Measurements from ENCODE around the gene APC. TPM values are rescaled to one million over a fixed set of nuclear protein-coding genes. Genes with fewer than 3 reads are reported as not detected.

The APC gene
- total and polyA plus RNA-seq, 8 donors = 2.0 to 175 (median 30.5) TPM

GRCh38 chr5:112878101-112878500 lies 140.4 kb downstream of the APC start:
- Histone ChIP-seq H3K27me3 (no peaks in the 10 kb centered on the region), H3K4me3 (no peak overlapping the region), H3K9me3 (no peaks in the 10 kb centered on the region), H3K36me3 (peaks cover 15 to 89% (median 76%) of the 10 kb centered on the region in 4 donors), H3K27ac (peak overlapping the region in 1 of 5 donors; percentile 10), H3K4me1 (peaks cover 0 to 23% (median 8%) of the 10 kb centered on the region in 4 donors)
- no peak for DNase-seq
- 63 to 87% (median 71%) methylated on average over 4 of the region's 4 CpGs for WGBS, 5 donors
- TF ChIP-seq POLR2AphosphoS5 (IDR thresholded peaks at IDR 0.05) (no peak), EP300 (IDR thresholded peaks at IDR 0.05) (no peak), POLR2A (IDR thresholded peaks at IDR 0.05) (no peak)
- TF ChIP-seq, protein P1, sequence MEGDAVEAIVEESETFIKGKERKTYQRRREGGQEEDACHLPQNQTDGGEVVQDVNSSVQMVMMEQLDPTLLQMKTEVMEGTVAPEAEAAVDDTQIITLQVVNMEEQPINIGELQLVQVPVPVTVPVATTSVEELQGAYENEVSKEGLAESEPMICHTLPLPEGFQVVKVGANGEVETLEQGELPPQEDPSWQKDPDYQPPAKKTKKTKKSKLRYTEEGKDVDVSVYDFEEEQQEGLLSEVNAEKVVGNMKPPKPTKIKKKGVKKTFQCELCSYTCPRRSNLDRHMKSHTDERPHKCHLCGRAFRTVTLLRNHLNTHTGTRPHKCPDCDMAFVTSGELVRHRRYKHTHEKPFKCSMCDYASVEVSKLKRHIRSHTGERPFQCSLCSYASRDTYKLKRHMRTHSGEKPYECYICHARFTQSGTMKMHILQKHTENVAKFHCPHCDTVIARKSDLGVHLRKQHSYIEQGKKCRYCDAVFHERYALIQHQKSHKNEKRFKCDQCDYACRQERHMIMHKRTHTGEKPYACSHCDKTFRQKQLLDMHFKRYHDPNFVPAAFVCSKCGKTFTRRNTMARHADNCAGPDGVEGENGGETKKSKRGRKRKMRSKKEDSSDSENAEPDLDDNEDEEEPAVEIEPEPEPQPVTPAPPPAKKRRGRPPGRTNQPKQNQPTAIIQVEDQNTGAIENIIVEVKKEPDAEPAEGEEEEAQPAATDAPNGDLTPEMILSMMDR (IDR thresholded peaks at IDR 0.05) = no peak
- intact Hi-C loops (cut with DNase I; ENCODE audit: low total_unique reads) = no loop called here

GRCh38 chr5:112878760-112879159 lies 141.1 kb downstream of the APC start:
- Histone ChIP-seq H3K4me1 (peaks cover 0 to 26% (median 11%) of the 10 kb centered on the region in 4 donors), H3K27ac (peak overlapping the region in 2 of 5 donors; percentile 3 to 10), H3K9me3 (no peaks in the 10 kb centered on the region), H3K27me3 (no peaks in the 10 kb centered on the region), H3K4me3 (no peak overlapping the region), H3K36me3 (peaks cover 15 to 91% (median 82%) of the 10 kb centered on the region in 4 donors)
- DNase-seq = peak in 1 of 2 donors; percentile 22
- intact Hi-C loops (cut with DNase I; ENCODE audit: low total_unique reads) = no loop called here
- TF ChIP-seq POLR2AphosphoS5 (IDR thresholded peaks at IDR 0.05) (peak in 1 of 3 donors; percentile 26), POLR2A (IDR thresholded peaks at IDR 0.05) (no peak)
- WGBS, 5 donors = 45 to 59% (median 51%) methylated on average over 4 of the region's 4 CpGs

DNA sequence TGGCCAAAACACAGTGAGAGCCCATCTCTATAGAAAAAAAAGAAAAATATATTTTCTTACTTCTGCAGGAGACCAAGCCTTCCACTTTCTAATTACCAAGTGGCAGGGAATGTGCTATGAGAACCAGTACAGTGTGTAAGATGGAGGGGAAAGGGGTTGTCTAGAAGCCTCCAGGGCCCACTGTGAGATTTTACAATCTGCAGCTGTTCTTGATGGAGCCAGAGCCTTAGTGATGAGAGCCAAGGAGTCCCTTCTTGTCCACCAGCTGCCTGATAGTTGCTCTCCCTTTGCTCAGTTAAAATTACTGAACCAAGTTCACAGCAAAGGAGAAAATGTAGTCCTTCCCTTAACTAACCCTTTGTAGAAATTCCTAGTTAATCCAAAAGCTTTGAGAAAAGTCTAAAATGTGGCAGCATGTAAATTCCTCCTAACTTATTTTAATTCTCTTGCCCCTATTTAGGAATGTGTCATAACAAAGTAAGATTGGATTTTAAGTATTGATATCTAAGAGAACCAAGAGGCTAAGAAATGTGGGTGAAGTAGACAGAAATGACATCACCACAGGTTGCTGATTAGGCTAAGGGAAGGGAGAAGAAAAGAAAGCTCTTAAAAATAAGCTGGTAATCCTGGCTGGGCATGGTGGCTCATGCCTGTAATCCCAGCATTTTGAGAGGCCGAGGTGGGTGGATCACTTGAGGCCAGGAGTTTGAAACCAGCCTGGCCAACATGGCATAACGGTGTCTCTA lies 142.7 kb downstream of the APC start:
- H3K9me3 ChIP-seq = no peaks in the 10 kb centered on the region
- H3K36me3 ChIP-seq = peaks cover 15 to 94% (median 90%) of the 10 kb centered on the region in 4 donors
- 74 to 92% (median 85%) methylated on average over 2 of the region's 2 CpGs for WGBS, 5 donors
- peak in 1 of 2 donors; percentile 14 for DNase-seq
- H3K27me3 ChIP-seq = no peaks in the 10 kb centered on the region
- TF ChIP-seq EP300 (IDR thresholded peaks at IDR 0.05) (no peak), POLR2AphosphoS5 (IDR thresholded peaks at IDR 0.05) (no peak), POLR2A (IDR thresholded peaks at IDR 0.05) (no peak)
- TF ChIP-seq, protein P1 (IDR thresholded peaks at IDR 0.05) = no peak
- intact Hi-C loops (cut with DNase I; ENCODE audit: low total_unique reads) = no loop called here
- H3K4me3 ChIP-seq = no peak overlapping the region
- peak overlapping the region in 1 of 5 donors; percentile 7 for H3K27ac ChIP-seq
- peaks cover 6 to 33% (median 20%) of the 10 kb centered on the region in 4 donors for H3K4me1 ChIP-seq

DNA sequence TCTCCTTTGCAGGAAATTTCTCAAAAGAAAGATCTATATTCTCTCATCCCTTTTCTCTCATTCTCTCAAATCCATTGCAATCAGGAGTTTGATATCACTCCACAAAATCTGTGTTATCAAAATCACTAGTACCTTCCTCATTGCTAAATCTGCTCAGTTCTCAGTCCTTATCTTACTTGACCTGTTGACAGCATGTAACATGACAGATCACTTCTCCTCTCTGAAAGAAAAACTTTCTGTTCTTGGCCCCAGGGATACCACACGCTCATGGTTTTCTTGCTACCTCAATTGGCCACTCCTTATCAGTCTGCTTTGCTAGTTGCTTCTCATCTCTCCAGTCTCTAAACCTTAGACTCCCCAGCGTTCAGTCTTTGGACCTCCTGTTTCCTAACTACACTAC lies 145.5 kb downstream of the APC start:
- H3K27me3 ChIP-seq = no peaks in the 10 kb centered on the region
- no peak overlapping the region for H3K4me3 ChIP-seq
- peaks cover 7 to 35% (median 20%) of the 10 kb centered on the region in 4 donors for H3K4me1 ChIP-seq
- TF ChIP-seq POLR2AphosphoS5 (IDR thresholded peaks at IDR 0.05) (no peak), EP300 (IDR thresholded peaks at IDR 0.05) (no peak), POLR2A (IDR thresholded peaks at IDR 0.05) (no peak)
- TF ChIP-seq, protein P1 (IDR thresholded peaks at IDR 0.05) = no peak
- 87 to 95% (median 91%) methylated on average over 2 of the region's 2 CpGs for WGBS, 5 donors
- intact Hi-C loops (cut with DNase I; ENCODE audit: low total_unique reads) = no loop called here
- peaks cover 28 to 93% (median 91%) of the 10 kb centered on the region in 4 donors for H3K36me3 ChIP-seq
- no peak overlapping the region for H3K27ac ChIP-seq
- DNase-seq = no peak
- H3K9me3 ChIP-seq = no peaks in the 10 kb centered on the region

All from stomach (tissue), 9 donors.